DND-41 (cell line): ENCODE measurements around the gene INMT.

Experiments
- ATAC-seq: fragments of 200-7000 bp; cut with Tn5 transposase; 3 replicates; pipeline ENCODE4 v1.9.1; 2021; ENCODE audit warnings: low read depth; ENCODE audit not compliant: insufficient read depth
- DNase-seq: peaks from one replicate; pipeline ENCODE4 v3.0.0-alpha.2; 2020
- H2AFZ ChIP-seq: 2 replicates; pipeline ENCODE4 v1.6.0; 2012; ENCODE audit warnings: low read depth, low read length
- H3K27ac ChIP-seq: 2 replicates; pipeline ENCODE4 v1.5.1; 2012; ENCODE audit warnings: low read length, inconsistent platforms
- H3K27me3 ChIP-seq: fragments of 200-600 bp; sonication (generic); 2 replicates; pipeline ENCODE4 v1.6.0; 2012; ENCODE audit warnings: low read length, mild to moderate bottlenecking, inconsistent platforms; ENCODE audit not compliant: insufficient read depth, poor library complexity
- H3K36me3 ChIP-seq: 2 replicates; pipeline ENCODE4 v1.5.1; 2012; ENCODE audit warnings: low read length, inconsistent platforms; ENCODE audit not compliant: insufficient read depth
- H3K4me1 ChIP-seq: 2 replicates; pipeline ENCODE4 v1.5.1; 2012; ENCODE audit warnings: mild to moderate bottlenecking, low read length; ENCODE audit not compliant: insufficient read depth
- H3K4me2 ChIP-seq: 2 replicates; pipeline ENCODE4 v1.6.0; 2012; ENCODE audit warnings: mild to moderate bottlenecking, moderate library complexity, low read length, inconsistent platforms; ENCODE audit not compliant: insufficient read depth
- H3K4me3 ChIP-seq, 2 experiments: fragments of 200-600 bp in 1 of 2; shearing (Covaris generic) in 1 of 2; 2 replicates each; pipeline ENCODE4 v1.5.1; 2012 to 2016; ENCODE audit warnings: inconsistent platforms in 2 of 2, low read length in 2 of 2, mild to moderate bottlenecking in 2 of 2, low read depth in 1 of 2, moderate library complexity in 1 of 2
- H3K79me2 ChIP-seq: 2 replicates; pipeline ENCODE4 v1.6.0; 2012; ENCODE audit warnings: low read length, inconsistent platforms; ENCODE audit not compliant: insufficient read depth
- H3K9ac ChIP-seq: 2 replicates; pipeline ENCODE4 v1.6.0; 2012; ENCODE audit warnings: low read depth, mild to moderate bottlenecking, inconsistent platforms, low read length, moderate library complexity
- H3K9me3 ChIP-seq: 2 replicates; pipeline ENCODE4 v1.5.1; 2012; ENCODE audit warnings: low read length, moderate library complexity, mild to moderate bottlenecking, inconsistent platforms; ENCODE audit not compliant: insufficient read depth, severe bottlenecking
- H4K20me1 ChIP-seq: 2 replicates; pipeline ENCODE4 v1.6.0; 2012; ENCODE audit warnings: low read length; ENCODE audit not compliant: insufficient read depth
- CTCF ChIP-seq: IDR thresholded peaks from 2 replicates; pipeline ENCODE4 v1.5.1; 2012; ENCODE audit warnings: borderline replicate concordance, low read length, moderate library complexity, mild to moderate bottlenecking; ENCODE audit not compliant: poor library complexity, severe bottlenecking; ENCODE audit errors: extremely low read depth
- EZH2 ChIP-seq: IDR thresholded peaks from 3 replicates; pipeline ENCODE4 v1.6.1; 2012; ENCODE audit warnings: borderline replicate concordance, low read depth, mild to moderate bottlenecking, moderate library complexity, low read length, inconsistent platforms; ENCODE audit not compliant: severe bottlenecking

The INMT gene

DNA sequence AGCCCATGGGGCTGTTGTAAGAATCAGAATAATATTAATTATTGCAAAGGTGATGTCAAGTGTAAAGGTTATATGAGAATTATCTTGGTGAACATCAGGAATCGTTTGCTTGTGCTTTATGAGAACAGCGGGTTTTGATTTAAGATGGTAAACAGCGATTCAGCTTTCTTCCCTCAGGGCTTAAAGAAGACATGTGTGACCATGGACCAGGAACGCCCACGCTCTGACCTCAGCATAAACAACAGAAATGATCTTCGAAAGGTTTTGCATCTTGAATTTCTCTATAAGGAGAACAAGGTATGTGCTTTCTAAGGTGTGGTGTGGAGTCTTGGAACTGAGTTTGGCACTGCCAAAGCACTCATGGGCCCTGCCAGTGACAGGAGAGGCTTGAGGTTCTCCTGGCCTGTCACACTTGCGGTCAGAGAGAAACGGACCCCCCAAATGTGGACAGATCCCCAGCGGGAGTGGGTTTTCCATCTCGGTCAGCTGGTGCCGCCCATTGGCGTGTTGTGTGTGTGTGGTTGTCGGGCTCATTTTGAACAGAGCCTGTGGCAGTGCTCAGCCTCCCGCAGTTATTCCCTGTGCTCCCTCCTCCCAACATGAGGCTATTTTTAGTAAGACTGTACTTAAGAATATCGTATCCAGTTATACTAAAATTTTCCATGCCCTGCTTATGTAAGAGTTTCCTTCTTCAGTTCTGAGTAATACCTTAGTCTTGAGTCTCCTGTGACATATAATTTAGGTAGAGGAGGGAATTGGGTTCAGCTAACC lies 26.5 kb downstream of the INMT start:
- ATAC-seq (no peak), DNase-seq (no peak)
- no peaks in the 10 kb centered on the region for H3K79me2 ChIP-seq
- no peaks in the 10 kb centered on the region for H3K9me3 ChIP-seq
- H2AFZ ChIP-seq = no peak overlapping the region
- no peaks in the 10 kb centered on the region for H3K27me3 ChIP-seq
- no peak overlapping the region for H3K4me2 ChIP-seq
- H3K4me3 ChIP-seq = no peak overlapping the region
- H3K9ac ChIP-seq = no peak overlapping the region
- H3K4me1 ChIP-seq = no peaks in the 10 kb centered on the region
- H3K36me3 ChIP-seq = peaks cover 14% of the 10 kb centered on the region
- no peak overlapping the region for H3K27ac ChIP-seq
- TF ChIP-seq CTCF (no peak), EZH2 (no peak)
- no peaks in the 10 kb centered on the region for H4K20me1 ChIP-seq

DNA sequence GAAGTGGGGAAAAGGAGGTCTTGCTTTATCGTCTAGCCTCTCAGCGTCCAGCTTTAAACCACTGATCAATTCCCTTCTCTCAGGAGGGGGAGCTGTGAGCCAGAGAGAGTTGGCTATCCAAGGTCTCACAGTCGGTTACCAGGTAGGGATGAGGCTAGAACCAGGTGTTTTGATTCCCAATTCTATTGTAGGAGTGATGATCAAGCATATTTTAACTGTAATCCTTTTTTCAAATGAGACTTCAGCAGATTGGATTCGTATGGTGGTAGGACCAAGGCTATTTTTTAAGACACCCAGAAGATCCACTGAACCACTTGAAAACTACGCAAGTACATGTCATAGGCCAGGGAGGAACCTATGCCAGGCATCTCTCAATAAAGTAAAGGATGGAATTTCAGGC lies 27.6 kb downstream of the INMT start:
- Histone ChIP-seq H3K27ac (no peak overlapping the region), H3K27me3 (no peaks in the 10 kb centered on the region), H3K9ac (no peak overlapping the region), H3K79me2 (no peaks in the 10 kb centered on the region), H3K4me1 (no peaks in the 10 kb centered on the region), H3K9me3 (no peaks in the 10 kb centered on the region), H2AFZ (no peak overlapping the region), H4K20me1 (no peaks in the 10 kb centered on the region), H3K36me3 (peaks cover 14% of the 10 kb centered on the region), H3K4me3 (no peak overlapping the region), H3K4me2 (no peak overlapping the region)
- ATAC-seq (no peak), DNase-seq (no peak)
- no peak for TF ChIP-seq EZH2
- no peak for TF ChIP-seq CTCF

DNA sequence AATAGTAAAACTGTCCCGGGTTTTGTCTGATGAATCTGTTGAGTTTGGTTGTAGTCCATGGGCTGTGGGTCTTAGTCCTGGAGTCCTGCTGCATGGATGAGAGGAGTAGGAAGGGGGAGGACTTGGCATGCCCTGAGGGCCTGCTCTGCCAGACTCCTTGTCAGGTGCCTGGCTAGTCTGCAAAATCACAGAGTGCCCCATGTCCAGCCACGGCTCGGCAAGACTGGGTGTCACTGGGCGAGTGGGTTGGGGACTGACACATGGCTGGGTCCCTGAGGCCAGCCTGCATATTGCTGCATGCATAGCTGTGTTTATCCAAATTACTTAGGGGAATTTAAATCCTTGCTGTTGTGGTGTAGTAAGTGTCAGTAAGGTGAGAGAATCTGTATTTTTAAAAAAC lies 29.0 kb downstream of the INMT start:
- H3K4me2 ChIP-seq = no peak overlapping the region
- TF ChIP-seq EZH2 (no peak), CTCF (no peak)
- no peaks in the 10 kb centered on the region for H4K20me1 ChIP-seq
- H3K4me1 ChIP-seq = no peaks in the 10 kb centered on the region
- ATAC-seq = no peak
- no peak overlapping the region for H2AFZ ChIP-seq
- no peaks in the 10 kb centered on the region for H3K79me2 ChIP-seq
- H3K9me3 ChIP-seq = no peaks in the 10 kb centered on the region
- H3K27ac ChIP-seq = no peak overlapping the region
- H3K27me3 ChIP-seq = no peaks in the 10 kb centered on the region
- DNase-seq = no peak
- H3K36me3 ChIP-seq = peaks cover 14% of the 10 kb centered on the region
- no peak overlapping the region for H3K4me3 ChIP-seq
- no peak overlapping the region for H3K9ac ChIP-seq
